Heart left ventricle (tissue), 16 donors: ENCODE data around the gene CFL1. TPM values are rescaled to one million over a fixed set of nuclear protein-coding genes. Genes with fewer than 3 reads are reported as not detected.

ENCODE experiments used
- ATAC-seq, 4 donors: fragments of 200-7000 bp; cut with Tn5 transposase; one replicate each; pipeline ENCODE4 v1.9.1; 2020 to 2022; ENCODE audit warnings: moderate library complexity in 4 of 4, mild to moderate bottlenecking in 3 of 4, moderate number of reproducible peaks in 1 of 4
- DNase-seq, 5 donors: peaks; one replicate each; pipeline ENCODE4 v3.0.0-alpha.2; 2020
- H3K27ac ChIP-seq, 12 donors: fragments of 200-600 bp; sonication (generic) in 4 of 12; one replicate each; pipeline versions ENCODE4 v1.5.0 to v1.8.0; 2016 to 2022; ENCODE audit warnings: mild to moderate bottlenecking in 2 of 12
- H3K27me3 ChIP-seq, 9 donors: fragments of 200-600 bp; sonication (generic) in 2 of 9; one replicate each; pipeline versions ENCODE4 v1.5.1 to v1.8.0; 2016 to 2022; ENCODE audit warnings: mild to moderate bottlenecking in 3 of 9
- H3K36me3 ChIP-seq, 9 donors: fragments of 200-600 bp; sonication (generic) in 2 of 9; one replicate each; pipeline versions ENCODE4 v1.5.0 to v1.8.0; 2018 to 2022; ENCODE audit warnings: mild to moderate bottlenecking in 2 of 9
- H3K4me1 ChIP-seq, 12 donors: fragments of 200-600 bp; sonication (generic) in 4 of 12; one replicate each; pipeline versions ENCODE4 v1.5.0 to v1.8.0; 2016 to 2022; ENCODE audit warnings: mild to moderate bottlenecking in 3 of 12
- H3K4me3 ChIP-seq, 12 donors: fragments of 200-600 bp; sonication (generic) in 4 of 12; one replicate each; pipeline versions ENCODE4 v1.5.0 to v1.8.0; 2017 to 2022; ENCODE audit warnings: mild to moderate bottlenecking in 9 of 12, moderate library complexity in 4 of 12
- H3K9me3 ChIP-seq, 12 donors: fragments of 200-600 bp; sonication (generic) in 4 of 12; one replicate each; pipeline versions ENCODE4 v1.5.0 to v1.8.0; 2016 to 2022; ENCODE audit warnings: mild to moderate bottlenecking in 1 of 12
- POLR2A ChIP-seq, 2 donors: fragments of 450-650 bp; IDR thresholded peaks; one replicate each; pipeline ENCODE4 v1.6.1; 2017; ENCODE audit warnings: antibody characterized with exemption in 2 of 2, mild to moderate bottlenecking in 2 of 2, moderate library complexity in 2 of 2
- WGBS, 4 donors: extraction: QIAGEN DNeasy Blood & Tissue Kit in 2 of 4; methylation state at CpG; one replicate each; pipeline versions ENCODE4 v1.1.5 to v1.1.7; 2013 to 2018; 5-methylcytosine and 5-hydroxymethylcytosine counted together
- intact Hi-C, 10 donors: fragments of 100-400 bp; cut with DNase I; formaldehyde crosslinking; loops; one replicate each; pipeline versions ENCODE4 v1.11.1 to v1.14.2; 2022
- polyA plus RNA-seq, 2 donors: library from polyadenylated mRNA; stranded (reverse); fragments of 200-250 nt; gene quantifications; one replicate each; pipeline ENCODE4 v1.2.3, GENCODE V29; 2013
- total RNA-seq, 9 donors: library from RNA; depleted of rRNA in 2 of 9; stranded (reverse); fragments of >200 nt in 2 of 9; fragmentation: NEBNext Ultra II Directional in 3 of 9; extraction: Animal tissue kit (Norgen Biotek cat#: 25700) in 3 of 9; gene quantifications; one replicate each; pipeline versions ENCODE4 v1.1.0 to v1.2.4, GENCODE V29; 2016 to 2023
- TF ChIP-seq, protein P1 (sequence below), 12 donors: fragments of 200-600 bp; sonication (generic) in 4 of 12; IDR thresholded peaks; one replicate each; pipeline versions ENCODE4 v1.5.0 to v1.8.0; 2018 to 2022; ENCODE audit warnings: antibody characterized with exemption in 12 of 12, mild to moderate bottlenecking in 5 of 12
- donor health status: ischemic (EF 13 %, LVEDD 7.1; RV severe dilation, severe dysfunction).
- donor health status: healthy with polysubstance abuse.
- donor health status: DM: no; HTN: yes; CAD: no.
- donor health status: DM: no; HTN: no; CAD: no.
- donor health status: ischemic (EF 25% LVEDD 6.9; RV normal size, moderate dysfunction).
- donor health status: ischemic (EF 25% LVEDD 5.7; RV mildly dilated, moderate dysfunction).
- donor health status: healthy.
- donor health status: DM: yes; HTN: yes; CAD: no.
- donor health status: ischemic (EF 35%, LVEDD 5.7; RV mildly dilated, moderate dysfunction).
- donor health status: nonischemic (EF 11% LVEDD 7.7; RV severe dilation, severe dysfunction).
- donor health status: DM: yes; HTN: yes; CAD: no.
- donor health status: PGD.
- donor health status: ischemic (EF 29% LVEDD 5.4; RV normal size, mild dysfunction).
- donor health status: nonischemic (EF 23%, LVEDD 6.1; RV moderate dilation, normal function).

Gene CFL1
- total and polyA plus RNA-seq, 11 donors = 289 to 973 (median 424) TPM

- Histone ChIP-seq H3K4me1 (peaks cover 0 to 50% (median 29%) of the 10 kb centered on the region in 12 donors), H3K27ac (peak overlapping the region; percentile 94 to 99 (median 98)), H3K4me3 (peak overlapping the region; percentile 74 to 100 (median 94)), H3K27me3 (no peaks in the 10 kb centered on the region), H3K9me3 (no peaks in the 10 kb centered on the region), H3K36me3 (peaks cover 0 to 51% (median 44%) of the 10 kb centered on the region in 9 donors)
- peak in 3 of 4 donors; percentile 35 to 56 (median 38) for ATAC-seq
- intact Hi-C loops = loop anchor here in 2 of 10 donors (5.0 to 10.0 kb wide), 3 partner anchors 195 to 408 kb away; partner anchors contain the start of genes PCNX3 (in 1 of the 2), RAB1B (in 1 of the 2) and RELA (in 1 of the 2)
- TF ChIP-seq, protein P1, sequence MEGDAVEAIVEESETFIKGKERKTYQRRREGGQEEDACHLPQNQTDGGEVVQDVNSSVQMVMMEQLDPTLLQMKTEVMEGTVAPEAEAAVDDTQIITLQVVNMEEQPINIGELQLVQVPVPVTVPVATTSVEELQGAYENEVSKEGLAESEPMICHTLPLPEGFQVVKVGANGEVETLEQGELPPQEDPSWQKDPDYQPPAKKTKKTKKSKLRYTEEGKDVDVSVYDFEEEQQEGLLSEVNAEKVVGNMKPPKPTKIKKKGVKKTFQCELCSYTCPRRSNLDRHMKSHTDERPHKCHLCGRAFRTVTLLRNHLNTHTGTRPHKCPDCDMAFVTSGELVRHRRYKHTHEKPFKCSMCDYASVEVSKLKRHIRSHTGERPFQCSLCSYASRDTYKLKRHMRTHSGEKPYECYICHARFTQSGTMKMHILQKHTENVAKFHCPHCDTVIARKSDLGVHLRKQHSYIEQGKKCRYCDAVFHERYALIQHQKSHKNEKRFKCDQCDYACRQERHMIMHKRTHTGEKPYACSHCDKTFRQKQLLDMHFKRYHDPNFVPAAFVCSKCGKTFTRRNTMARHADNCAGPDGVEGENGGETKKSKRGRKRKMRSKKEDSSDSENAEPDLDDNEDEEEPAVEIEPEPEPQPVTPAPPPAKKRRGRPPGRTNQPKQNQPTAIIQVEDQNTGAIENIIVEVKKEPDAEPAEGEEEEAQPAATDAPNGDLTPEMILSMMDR (IDR thresholded peaks at IDR 0.05) = no peak
- peak in 1 of 2 donors; percentile 37 for TF ChIP-seq POLR2A (IDR thresholded peaks at IDR 0.05)
- peak; percentile 85 to 91 (median 88) for DNase-seq
- WGBS, 4 donors = 1 to 3% (median 2%) methylated on average over 31 to 57 of the region's 57 CpGs
Observed at GRCh38 chr11:65856689-65857499, 1.1 kb downstream of the CFL1 start.

DNA sequence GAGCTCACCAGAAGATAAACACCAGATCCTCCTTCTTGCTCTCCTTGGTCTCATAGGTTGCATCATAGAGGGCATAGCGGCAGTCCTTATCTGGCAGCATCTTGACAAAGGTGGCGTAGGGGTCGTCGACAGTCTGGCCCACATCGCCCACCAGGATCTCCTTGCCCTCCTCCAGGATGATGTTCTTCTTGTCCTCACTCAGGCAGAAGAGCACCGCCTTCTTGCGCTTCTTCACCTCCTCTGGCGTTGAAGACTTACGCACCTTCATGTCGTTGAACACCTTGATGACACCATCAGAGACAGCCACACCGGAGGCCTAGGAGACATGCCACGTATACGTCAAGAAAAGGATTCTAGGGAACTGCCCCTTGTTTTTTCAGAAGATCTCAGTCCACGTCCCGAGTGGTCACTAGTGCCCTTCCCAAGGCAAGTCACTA, 2.0 kb downstream of the CFL1 start:
- peak in 1 of 5 donors; percentile 9 for DNase-seq
- ATAC-seq = no peak
- Histone ChIP-seq H3K4me1 (peaks cover 0 to 41% (median 19%) of the 10 kb centered on the region in 12 donors), H3K36me3 (peaks cover 0 to 58% (median 48%) of the 10 kb centered on the region in 9 donors), H3K27ac (peak overlapping the region in 1 of 12 donors; percentile 98), H3K9me3 (peaks cover 0 to 9% (median 2%) of the 10 kb centered on the region in 12 donors), H3K4me3 (peak overlapping the region in 10 of 12 donors; percentile 74 to 100 (median 90)), H3K27me3 (no peaks in the 10 kb centered on the region)
- intact Hi-C loops = loop anchor here in 2 of 10 donors (5.0 to 10.0 kb wide), 3 partner anchors 194 to 409 kb away; partner anchors contain the start of genes PCNX3 (in 1 of the 2), RAB1B (in 1 of the 2) and RELA (in 1 of the 2)
- WGBS, 4 donors = 82 to 88% (median 86%) methylated on average over 15 of the region's 15 CpGs
- TF ChIP-seq, protein P1 (IDR thresholded peaks at IDR 0.05) = no peak
- TF ChIP-seq POLR2A (IDR thresholded peaks at IDR 0.05) = no peak

DNA sequence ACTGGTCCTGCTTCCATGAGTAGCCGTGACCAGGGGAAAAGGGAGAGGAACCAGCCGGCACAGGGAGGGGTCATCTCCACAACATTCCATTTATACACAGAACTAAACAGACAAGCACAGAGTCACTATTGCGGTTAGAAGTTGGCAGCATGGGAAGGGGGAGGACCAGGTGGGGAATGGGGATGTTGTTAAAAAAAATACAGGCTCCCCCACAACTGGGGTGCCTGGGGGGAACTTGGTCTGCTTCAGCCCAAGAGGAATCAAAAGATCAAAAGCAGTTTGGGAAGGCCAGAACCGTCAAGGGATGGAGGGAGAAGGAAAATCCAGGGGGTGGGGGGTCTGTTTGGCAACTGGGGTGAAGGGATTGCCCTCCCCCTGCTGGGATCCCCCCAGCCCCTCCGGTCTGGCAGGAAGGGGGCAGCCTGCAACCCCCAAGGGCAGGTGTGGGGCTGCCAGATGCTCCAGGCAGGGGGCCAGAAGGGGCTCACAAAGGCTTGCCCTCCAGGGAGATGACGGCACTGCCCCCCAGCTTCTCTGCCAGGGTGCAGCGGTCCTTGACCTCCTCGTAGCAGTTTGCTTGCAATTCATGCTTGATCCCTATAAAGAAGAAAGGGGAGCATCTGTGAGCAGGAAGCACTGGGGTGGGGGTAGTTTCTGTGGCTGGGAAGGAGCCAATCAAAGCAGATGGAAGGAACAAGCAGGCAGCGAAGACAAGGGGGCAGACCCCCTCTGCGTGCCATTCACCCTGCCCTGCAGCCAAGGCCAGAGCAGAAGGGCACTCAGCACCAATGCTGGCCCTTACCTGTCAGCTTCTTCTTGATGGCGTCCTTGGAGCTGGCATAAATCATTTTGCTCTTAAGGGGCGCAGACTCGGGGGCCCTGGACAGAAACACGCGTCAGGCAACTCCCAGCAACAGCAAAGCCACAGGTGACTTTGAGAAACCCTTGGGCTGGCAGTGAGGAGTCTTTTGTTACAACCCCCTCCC, 2.8 kb downstream of the CFL1 start:
- no peak overlapping the region for H3K27ac ChIP-seq
- WGBS, 4 donors = 76 to 81% (median 78%) methylated on average over 15 of the region's 15 CpGs
- peak in 2 of 5 donors; percentile 18 to 57 for DNase-seq
- ATAC-seq = no peak
- no peaks in the 10 kb centered on the region for H3K27me3 ChIP-seq
- H3K36me3 ChIP-seq = peaks cover 0 to 60% (median 50%) of the 10 kb centered on the region in 9 donors
- peaks cover 0 to 10% (median 2%) of the 10 kb centered on the region in 12 donors for H3K9me3 ChIP-seq
- intact Hi-C loops = loop anchor here in 2 of 10 donors (5.0 to 10.0 kb wide), 3 partner anchors 193 to 410 kb away; partner anchors contain the start of genes PCNX3 (in 1 of the 2), RAB1B (in 1 of the 2) and RELA (in 1 of the 2)
- TF ChIP-seq, protein P1 (IDR thresholded peaks at IDR 0.05) = no peak
- TF ChIP-seq POLR2A (IDR thresholded peaks at IDR 0.05) = no peak
- peaks cover 0 to 39% (median 18%) of the 10 kb centered on the region in 12 donors for H3K4me1 ChIP-seq
- no peak overlapping the region for H3K4me3 ChIP-seq
